HL-60 (cell line): ENCODE data around the gene TAB2.

Experiments
- DNase-seq, 2 experiments: peaks; one replicate each; pipeline ENCODE4 v3.0.0-alpha.2; 2010 to 2020; ENCODE audit warnings: low read depth in 1 of 2, low spot score in 1 of 2
- H3K27ac ChIP-seq: fragments of 250-450 bp; sonication (Bioruptor Pico); replicated peaks from 2 replicates; pipeline ENCODE4 v1.5.1; 2020; ENCODE audit warnings: mild to moderate bottlenecking, moderate library complexity
- H3K27me3 ChIP-seq: fragments of 250-450 bp; sonication (Bioruptor Pico); 2 replicates; pipeline ENCODE4 v1.5.1; 2021; ENCODE audit warnings: mild to moderate bottlenecking, moderate library complexity; ENCODE audit not compliant: insufficient read depth, poor library complexity, severe bottlenecking
- H3K4me3 ChIP-seq: replicated peaks from 2 replicates; pipeline ENCODE4 v1.5.1; 2011; ENCODE audit warnings: mild to moderate bottlenecking, control low read depth, low read length; ENCODE audit not compliant: insufficient read depth
- GABPA ChIP-seq: IDR thresholded peaks from 2 replicates; pipeline ENCODE4 v1.6.1; 2012; ENCODE audit warnings: low read depth
- POLR2AphosphoS5 ChIP-seq: IDR thresholded peaks from 2 replicates; pipeline ENCODE4 v1.6.1; 2012; ENCODE audit warnings: low read depth
- SPI1 ChIP-seq: IDR thresholded peaks from 2 replicates; pipeline ENCODE4 v1.6.1; 2012; ENCODE audit warnings: low read depth, mild to moderate bottlenecking, borderline replicate concordance
- TF ChIP-seq, protein P1 (sequence below): IDR thresholded peaks from one replicate; pipeline ENCODE4 v1.5.1; 2011; ENCODE audit warnings: low read length, control low read depth, inconsistent platforms; ENCODE audit not compliant: insufficient read depth
- TF ChIP-seq, protein P2 (sequence below): IDR thresholded peaks from 2 replicates; pipeline ENCODE4 v1.6.1; 2012; ENCODE audit warnings: low read depth; ENCODE audit not compliant: insufficient replicate concordance

TAB2 gene

GRCh38 chr6:149392093-149392492, 74.6 kb downstream of the TAB2 start:
- Histone ChIP-seq H3K4me3 (no peak overlapping the region), H3K27ac (no peak overlapping the region), H3K27me3 (no peaks in the 10 kb centered on the region)
- no peak for DNase-seq
- TF ChIP-seq, protein P1, sequence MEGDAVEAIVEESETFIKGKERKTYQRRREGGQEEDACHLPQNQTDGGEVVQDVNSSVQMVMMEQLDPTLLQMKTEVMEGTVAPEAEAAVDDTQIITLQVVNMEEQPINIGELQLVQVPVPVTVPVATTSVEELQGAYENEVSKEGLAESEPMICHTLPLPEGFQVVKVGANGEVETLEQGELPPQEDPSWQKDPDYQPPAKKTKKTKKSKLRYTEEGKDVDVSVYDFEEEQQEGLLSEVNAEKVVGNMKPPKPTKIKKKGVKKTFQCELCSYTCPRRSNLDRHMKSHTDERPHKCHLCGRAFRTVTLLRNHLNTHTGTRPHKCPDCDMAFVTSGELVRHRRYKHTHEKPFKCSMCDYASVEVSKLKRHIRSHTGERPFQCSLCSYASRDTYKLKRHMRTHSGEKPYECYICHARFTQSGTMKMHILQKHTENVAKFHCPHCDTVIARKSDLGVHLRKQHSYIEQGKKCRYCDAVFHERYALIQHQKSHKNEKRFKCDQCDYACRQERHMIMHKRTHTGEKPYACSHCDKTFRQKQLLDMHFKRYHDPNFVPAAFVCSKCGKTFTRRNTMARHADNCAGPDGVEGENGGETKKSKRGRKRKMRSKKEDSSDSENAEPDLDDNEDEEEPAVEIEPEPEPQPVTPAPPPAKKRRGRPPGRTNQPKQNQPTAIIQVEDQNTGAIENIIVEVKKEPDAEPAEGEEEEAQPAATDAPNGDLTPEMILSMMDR, result no peak
- no peak for TF ChIP-seq SPI1
- TF ChIP-seq GABPA, result no peak
- no peak for TF ChIP-seq POLR2AphosphoS5
- TF ChIP-seq, protein P2, sequence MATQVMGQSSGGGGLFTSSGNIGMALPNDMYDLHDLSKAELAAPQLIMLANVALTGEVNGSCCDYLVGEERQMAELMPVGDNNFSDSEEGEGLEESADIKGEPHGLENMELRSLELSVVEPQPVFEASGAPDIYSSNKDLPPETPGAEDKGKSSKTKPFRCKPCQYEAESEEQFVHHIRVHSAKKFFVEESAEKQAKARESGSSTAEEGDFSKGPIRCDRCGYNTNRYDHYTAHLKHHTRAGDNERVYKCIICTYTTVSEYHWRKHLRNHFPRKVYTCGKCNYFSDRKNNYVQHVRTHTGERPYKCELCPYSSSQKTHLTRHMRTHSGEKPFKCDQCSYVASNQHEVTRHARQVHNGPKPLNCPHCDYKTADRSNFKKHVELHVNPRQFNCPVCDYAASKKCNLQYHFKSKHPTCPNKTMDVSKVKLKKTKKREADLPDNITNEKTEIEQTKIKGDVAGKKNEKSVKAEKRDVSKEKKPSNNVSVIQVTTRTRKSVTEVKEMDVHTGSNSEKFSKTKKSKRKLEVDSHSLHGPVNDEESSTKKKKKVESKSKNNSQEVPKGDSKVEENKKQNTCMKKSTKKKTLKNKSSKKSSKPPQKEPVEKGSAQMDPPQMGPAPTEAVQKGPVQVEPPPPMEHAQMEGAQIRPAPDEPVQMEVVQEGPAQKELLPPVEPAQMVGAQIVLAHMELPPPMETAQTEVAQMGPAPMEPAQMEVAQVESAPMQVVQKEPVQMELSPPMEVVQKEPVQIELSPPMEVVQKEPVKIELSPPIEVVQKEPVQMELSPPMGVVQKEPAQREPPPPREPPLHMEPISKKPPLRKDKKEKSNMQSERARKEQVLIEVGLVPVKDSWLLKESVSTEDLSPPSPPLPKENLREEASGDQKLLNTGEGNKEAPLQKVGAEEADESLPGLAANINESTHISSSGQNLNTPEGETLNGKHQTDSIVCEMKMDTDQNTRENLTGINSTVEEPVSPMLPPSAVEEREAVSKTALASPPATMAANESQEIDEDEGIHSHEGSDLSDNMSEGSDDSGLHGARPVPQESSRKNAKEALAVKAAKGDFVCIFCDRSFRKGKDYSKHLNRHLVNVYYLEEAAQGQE, result no peak

- no peak for DNase-seq
- no peaks in the 10 kb centered on the region for H3K27me3 ChIP-seq
- no peak overlapping the region for H3K4me3 ChIP-seq
- no peak overlapping the region for H3K27ac ChIP-seq
- TF ChIP-seq, protein P1, result no peak
- TF ChIP-seq SPI1, result no peak
- TF ChIP-seq, protein P2, result no peak
- no peak for TF ChIP-seq POLR2AphosphoS5
- TF ChIP-seq GABPA, result no peak
Measured at GRCh38 chr6:149392535-149392934, 75.0 kb downstream of the TAB2 start.

- no peak for DNase-seq
- TF ChIP-seq SPI1 (no peak), GABPA (no peak), POLR2AphosphoS5 (no peak)
- TF ChIP-seq, protein P2, result no peak
- TF ChIP-seq, protein P1, result no peak
- Histone ChIP-seq H3K27me3 (no peaks in the 10 kb centered on the region), H3K27ac (no peak overlapping the region), H3K4me3 (no peak overlapping the region)
Measured at GRCh38 chr6:149393002-149393679, 75.6 kb downstream of the TAB2 start.
